Measurements from ENCODE around the gene PDIK1L. TPM values are rescaled to one million over a fixed set of nuclear protein-coding genes. Genes with fewer than 3 reads are reported as not detected.

The PDIK1L gene
- total and polyA plus RNA-seq, 2 experiments from 2014 or later = 4.2 to 8.5 TPM

DNA sequence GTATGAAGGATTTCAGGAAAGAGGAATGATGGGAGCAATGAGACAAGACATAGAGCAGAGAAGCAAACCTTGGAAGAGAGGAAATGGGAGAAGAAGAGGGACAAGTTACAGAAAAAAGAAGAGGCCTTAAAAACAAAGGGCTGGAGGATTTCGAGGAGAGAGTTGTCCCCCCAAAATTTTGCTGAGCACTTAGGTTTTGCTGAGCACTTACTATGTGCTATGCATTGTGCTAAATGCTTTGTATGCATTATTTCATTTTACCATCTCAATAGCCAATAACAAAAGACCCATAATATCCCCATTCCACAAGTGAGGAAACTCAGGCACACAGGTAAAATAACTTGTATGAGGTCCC is 41.7 kb upstream of the PDIK1L start:
- TF ChIP-seq, protein P1, sequence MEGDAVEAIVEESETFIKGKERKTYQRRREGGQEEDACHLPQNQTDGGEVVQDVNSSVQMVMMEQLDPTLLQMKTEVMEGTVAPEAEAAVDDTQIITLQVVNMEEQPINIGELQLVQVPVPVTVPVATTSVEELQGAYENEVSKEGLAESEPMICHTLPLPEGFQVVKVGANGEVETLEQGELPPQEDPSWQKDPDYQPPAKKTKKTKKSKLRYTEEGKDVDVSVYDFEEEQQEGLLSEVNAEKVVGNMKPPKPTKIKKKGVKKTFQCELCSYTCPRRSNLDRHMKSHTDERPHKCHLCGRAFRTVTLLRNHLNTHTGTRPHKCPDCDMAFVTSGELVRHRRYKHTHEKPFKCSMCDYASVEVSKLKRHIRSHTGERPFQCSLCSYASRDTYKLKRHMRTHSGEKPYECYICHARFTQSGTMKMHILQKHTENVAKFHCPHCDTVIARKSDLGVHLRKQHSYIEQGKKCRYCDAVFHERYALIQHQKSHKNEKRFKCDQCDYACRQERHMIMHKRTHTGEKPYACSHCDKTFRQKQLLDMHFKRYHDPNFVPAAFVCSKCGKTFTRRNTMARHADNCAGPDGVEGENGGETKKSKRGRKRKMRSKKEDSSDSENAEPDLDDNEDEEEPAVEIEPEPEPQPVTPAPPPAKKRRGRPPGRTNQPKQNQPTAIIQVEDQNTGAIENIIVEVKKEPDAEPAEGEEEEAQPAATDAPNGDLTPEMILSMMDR (IDR thresholded peaks at IDR 0.05; ENCODE audit: low read depth, low read length) = no peak
- no peaks in the 10 kb centered on the region for H3K27me3 ChIP-seq
- no peak overlapping the region for H3K4me3 ChIP-seq
- no peak overlapping the region for H3K27ac ChIP-seq
- H3K9me3 ChIP-seq (ENCODE audit: low read depth) = no peaks in the 10 kb centered on the region
- peaks cover 42% of the 10 kb centered on the region for H3K4me1 ChIP-seq (ENCODE audit: low read depth)
- DNase-seq (ENCODE audit: low read depth in 1 of 2, low spot score in 1 of 2) = no peak
- H3K36me3 ChIP-seq = no peaks in the 10 kb centered on the region

DNA sequence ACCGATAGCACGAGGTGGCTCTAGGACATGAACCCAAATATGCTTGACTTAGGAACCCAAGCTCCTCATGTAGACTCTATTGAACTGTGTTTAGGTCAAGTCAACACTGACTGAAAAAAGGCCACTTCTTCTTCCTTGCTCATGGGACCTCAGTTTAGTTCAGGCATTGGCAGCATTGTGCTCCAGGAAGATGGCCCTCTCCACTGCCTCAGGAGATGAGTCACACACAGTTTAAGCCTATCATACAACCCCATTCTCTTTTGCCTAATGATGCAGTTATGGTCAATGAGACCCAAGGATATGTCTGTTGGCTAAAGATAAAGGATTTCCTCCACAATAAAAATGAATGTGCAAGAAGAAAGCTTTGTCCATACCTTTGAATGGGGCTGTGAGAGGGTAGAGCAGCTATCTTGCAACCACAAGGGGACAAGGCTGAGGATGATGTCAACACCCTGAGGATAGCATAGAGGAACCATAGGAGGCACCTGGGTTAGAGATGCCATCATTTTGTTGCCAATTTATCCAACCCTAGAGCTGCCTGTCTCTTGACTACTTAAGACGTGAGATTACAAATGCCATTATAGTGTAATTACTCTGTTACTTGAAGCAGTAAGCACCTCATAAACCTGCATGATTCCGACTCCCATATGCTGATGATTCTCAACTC is 41.2 kb upstream of the PDIK1L start:
- no peaks in the 10 kb centered on the region for H3K36me3 ChIP-seq
- H3K27me3 ChIP-seq = no peaks in the 10 kb centered on the region
- TF ChIP-seq, protein P1 (IDR thresholded peaks at IDR 0.05; ENCODE audit: low read depth, low read length) = no peak
- no peaks in the 10 kb centered on the region for H3K9me3 ChIP-seq (ENCODE audit: low read depth)
- no peak for DNase-seq (ENCODE audit: low read depth in 1 of 2, low spot score in 1 of 2)
- no peak overlapping the region for H3K27ac ChIP-seq
- H3K4me1 ChIP-seq (ENCODE audit: low read depth) = peaks cover 38% of the 10 kb centered on the region
- no peak overlapping the region for H3K4me3 ChIP-seq

DNA sequence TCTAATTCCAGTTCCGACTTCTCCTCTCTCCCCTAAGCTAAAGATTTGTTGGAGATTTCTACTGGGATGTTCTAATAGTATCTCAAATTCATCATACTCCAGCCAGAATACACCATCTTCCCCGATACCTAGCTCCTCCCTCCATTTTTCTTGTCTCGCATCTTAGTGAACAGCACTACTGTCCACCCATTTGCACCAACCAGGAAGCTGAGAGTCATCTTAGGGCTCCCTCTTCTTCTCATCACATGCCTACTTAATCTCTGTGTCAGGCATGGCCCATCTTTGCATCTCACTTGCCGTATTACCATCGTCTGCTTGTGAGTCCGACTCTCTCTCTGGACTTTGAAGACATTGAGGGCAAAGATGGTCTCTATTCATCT is 40.7 kb upstream of the PDIK1L start:
- TF ChIP-seq, protein P1 (IDR thresholded peaks at IDR 0.05; ENCODE audit: low read depth, low read length) = no peak
- DNase-seq (ENCODE audit: low read depth in 1 of 2, low spot score in 1 of 2) = no peak
- Histone ChIP-seq H3K9me3 (ENCODE audit: low read depth) (no peaks in the 10 kb centered on the region), H3K27ac (no peak overlapping the region), H3K4me3 (no peak overlapping the region), H3K4me1 (ENCODE audit: low read depth) (peaks cover 33% of the 10 kb centered on the region), H3K36me3 (no peaks in the 10 kb centered on the region), H3K27me3 (no peaks in the 10 kb centered on the region)

DNA sequence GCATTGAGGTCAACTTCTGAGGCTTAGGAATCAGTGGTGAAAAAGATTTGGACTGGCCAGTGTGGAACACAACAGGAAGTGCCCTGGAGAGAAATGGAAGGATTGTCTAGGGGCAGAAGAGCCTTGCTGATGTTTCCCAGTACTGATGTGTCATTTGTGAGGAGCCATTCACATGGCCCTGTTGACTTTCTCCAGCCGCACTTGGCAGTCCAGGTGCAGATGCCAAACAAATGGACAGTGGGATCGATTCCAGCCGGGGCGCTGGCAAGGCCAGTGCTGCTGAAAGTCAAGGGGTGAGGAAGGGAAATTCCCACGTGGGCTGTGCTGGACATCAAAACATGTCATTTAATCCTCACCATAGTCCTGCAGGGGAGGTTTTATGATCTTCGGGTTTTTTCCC is 39.3 kb upstream of the PDIK1L start:
- Histone ChIP-seq H3K27ac (no peak overlapping the region), H3K36me3 (no peaks in the 10 kb centered on the region), H3K4me3 (no peak overlapping the region), H3K27me3 (no peaks in the 10 kb centered on the region), H3K4me1 (ENCODE audit: low read depth) (peaks cover 22% of the 10 kb centered on the region), H3K9me3 (ENCODE audit: low read depth) (no peaks in the 10 kb centered on the region)
- no peak for DNase-seq (ENCODE audit: low read depth in 1 of 2, low spot score in 1 of 2)
- TF ChIP-seq, protein P1 (IDR thresholded peaks at IDR 0.05; ENCODE audit: low read depth, low read length) = no peak

DNA sequence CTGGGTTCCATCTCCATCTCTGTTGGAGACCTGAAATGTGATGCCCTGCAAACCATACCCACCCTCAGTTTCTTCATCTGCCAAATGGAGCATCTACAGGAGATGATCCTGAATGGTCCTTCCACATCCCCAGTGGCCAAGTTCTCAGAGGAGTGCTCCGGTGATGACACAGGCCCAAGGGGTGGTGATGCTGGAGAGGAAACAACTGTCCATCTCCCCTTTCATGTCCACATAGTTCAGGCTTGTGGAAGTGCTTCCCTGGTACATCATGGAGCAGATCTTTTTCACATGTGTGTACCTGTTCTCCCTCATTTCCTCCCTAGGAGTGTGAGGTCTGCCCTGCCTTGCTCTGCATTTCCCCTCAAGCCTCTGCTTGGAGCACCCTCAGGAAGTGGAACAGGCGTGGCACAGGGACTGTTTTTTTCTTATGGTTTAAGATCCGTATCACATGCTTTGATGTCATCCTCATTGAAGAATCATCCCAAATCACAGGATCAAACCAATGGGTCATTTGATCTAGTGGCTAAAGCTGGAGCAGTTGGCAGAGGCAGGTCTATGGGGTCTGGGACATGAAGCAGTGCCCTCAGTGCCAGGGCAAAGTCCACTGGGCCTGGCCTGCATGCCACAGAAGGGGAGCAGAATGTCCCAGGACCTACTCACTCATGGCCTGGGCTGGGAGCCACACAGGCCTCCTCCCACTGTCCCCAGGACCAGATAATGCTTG is 36.0 kb upstream of the PDIK1L start:
- H3K36me3 ChIP-seq = no peaks in the 10 kb centered on the region
- TF ChIP-seq, protein P1 (IDR thresholded peaks at IDR 0.05; ENCODE audit: low read depth, low read length) = no peak
- H3K4me1 ChIP-seq (ENCODE audit: low read depth) = peaks cover 25% of the 10 kb centered on the region
- no peaks in the 10 kb centered on the region for H3K27me3 ChIP-seq
- H3K9me3 ChIP-seq (ENCODE audit: low read depth) = no peaks in the 10 kb centered on the region
- no peak for DNase-seq (ENCODE audit: low read depth in 1 of 2, low spot score in 1 of 2)
- no peak overlapping the region for H3K27ac ChIP-seq
- no peak overlapping the region for H3K4me3 ChIP-seq
